A673 (cell line): Measurements from ENCODE around the gene ST6GALNAC6. TPM values are rescaled to one million over a fixed set of nuclear protein-coding genes. Genes with fewer than 3 reads are reported as not detected.

Experiments
- BruUV-seq: library from RNA; stranded (reverse); fragments of 400-500 nt; replicated peaks from 2 replicates; lab custom pipeline; 2021; lab: Mats Ljungman, UMichigan
- CTCF ChIA-PET: fragments of 300-600 bp; sonication (Branson Sonifier 250); formaldehyde crosslinking; loops from one replicate; lab custom pipeline; 2022; ENCODE audit warnings: antibody characterized with exemption; lab: Charles Lee
- POLR2A ChIA-PET: fragments of 300-600 bp; sonication (Branson Sonifier 250); formaldehyde crosslinking; loops from one replicate; lab custom pipeline; 2022; ENCODE audit warnings: antibody characterized with exemption; ENCODE audit not compliant: low non-redundant PET; lab: Charles Lee
- DNase-seq: peaks from one replicate; pipeline ENCODE4 v3.0.0-alpha.2; 2015; ENCODE audit warnings: low spot score
- H3K27ac ChIP-seq: fragments of 200-600 bp; sonication (generic); 2 replicates; pipeline ENCODE4 v1.5.1; 2016; ENCODE audit warnings: mixed run types, low read depth, mild to moderate bottlenecking, mixed read lengths, antibody characterized with exemption, low read length; ENCODE audit not compliant: poor library complexity, severe bottlenecking
- H3K27me3 ChIP-seq: fragments of 200-600 bp; sonication (generic); replicated peaks from 2 replicates; pipeline ENCODE4 v1.6.1; 2017; ENCODE audit warnings: mixed run types, low read depth, mild to moderate bottlenecking, mixed read lengths, antibody characterized with exemption, low read length; ENCODE audit not compliant: insufficient read depth, poor library complexity
- H3K36me3 ChIP-seq: fragments of 200-600 bp; sonication (generic); 2 replicates; pipeline ENCODE4 v1.6.1; 2016; ENCODE audit warnings: mixed run types, mild to moderate bottlenecking, mixed read lengths, antibody characterized with exemption, low read length; ENCODE audit not compliant: insufficient read depth, poor library complexity, severe bottlenecking
- H3K4me1 ChIP-seq: fragments of 200-600 bp; sonication (generic); 2 replicates; pipeline ENCODE4 v1.6.1; 2017; ENCODE audit warnings: mixed run types, mild to moderate bottlenecking, mixed read lengths, antibody characterized with exemption, low read length; ENCODE audit not compliant: insufficient read depth, poor library complexity, severe bottlenecking
- H3K4me3 ChIP-seq: fragments of 200-600 bp; sonication (generic); 2 replicates; pipeline ENCODE4 v1.5.1; 2016; ENCODE audit warnings: low read depth, mixed run types, mild to moderate bottlenecking, mixed read lengths, low read length; ENCODE audit not compliant: poor library complexity, severe bottlenecking
- H3K9me3 ChIP-seq: fragments of 200-600 bp; sonication (generic); 2 replicates; pipeline ENCODE4 v1.6.1; 2016; ENCODE audit warnings: mixed run types, low read depth, mild to moderate bottlenecking, mixed read lengths, antibody characterized with exemption, low read length; ENCODE audit not compliant: poor library complexity, severe bottlenecking
- EZH2 ChIP-seq: fragments of 200-600 bp; sonication (generic); IDR thresholded peaks from 2 replicates; pipeline ENCODE4 v1.6.1; 2017; ENCODE audit warnings: borderline replicate concordance, low read depth, mild to moderate bottlenecking, mixed read lengths, antibody characterized with exemption, low read length; ENCODE audit not compliant: poor library complexity, severe bottlenecking
- intact Hi-C: fragments of 100-400 bp; cut with micrococcal nuclease; formaldehyde crosslinking; loops from one replicate; pipeline ENCODE4 v1.10.0; 2022; ENCODE audit not compliant: unreplicated experiment
- total RNA-seq: library from RNA; stranded (reverse); gene quantifications from 2 replicates; pipeline ENCODE4 v1.2.3, GENCODE V29; 2021
- TF ChIP-seq, protein P1 (sequence below): fragments of 300-800, 200-600 bp; sonication (generic); conservative IDR thresholded peaks from 2 replicates; pipeline ENCODE4 v1.5.1; 2017; ENCODE audit warnings: low read depth, mild to moderate bottlenecking, antibody characterized with exemption, low read length, moderate library complexity, mixed read lengths

ST6GALNAC6 gene
- total RNA-seq, 1 experiment from 2014 or later: 34.7 TPM

DNA sequence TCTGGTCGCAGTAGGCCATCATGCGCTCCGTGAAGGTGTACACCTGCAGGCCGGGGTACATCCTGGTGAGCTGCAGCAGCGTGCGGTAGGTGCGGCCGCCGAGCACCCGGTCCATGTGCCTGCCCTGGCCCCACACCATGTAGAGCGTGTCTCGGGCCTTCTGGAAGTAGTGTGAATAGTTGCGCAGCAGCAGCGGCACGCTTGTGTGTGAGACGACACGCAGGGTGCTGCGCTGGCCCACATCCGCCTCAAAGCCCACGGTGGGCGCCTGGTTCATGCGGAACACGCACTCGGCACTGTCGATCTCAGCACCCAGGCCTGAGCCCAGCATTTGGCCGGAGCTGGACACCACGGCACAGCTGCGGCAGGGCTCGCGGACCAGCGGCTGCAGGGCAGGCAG, 12.9 kb upstream of the ST6GALNAC6 start:
- H3K4me1 ChIP-seq: peaks cover 9% of the 10 kb centered on the region
- no peak for TF ChIP-seq EZH2
- TF ChIP-seq, protein P1, sequence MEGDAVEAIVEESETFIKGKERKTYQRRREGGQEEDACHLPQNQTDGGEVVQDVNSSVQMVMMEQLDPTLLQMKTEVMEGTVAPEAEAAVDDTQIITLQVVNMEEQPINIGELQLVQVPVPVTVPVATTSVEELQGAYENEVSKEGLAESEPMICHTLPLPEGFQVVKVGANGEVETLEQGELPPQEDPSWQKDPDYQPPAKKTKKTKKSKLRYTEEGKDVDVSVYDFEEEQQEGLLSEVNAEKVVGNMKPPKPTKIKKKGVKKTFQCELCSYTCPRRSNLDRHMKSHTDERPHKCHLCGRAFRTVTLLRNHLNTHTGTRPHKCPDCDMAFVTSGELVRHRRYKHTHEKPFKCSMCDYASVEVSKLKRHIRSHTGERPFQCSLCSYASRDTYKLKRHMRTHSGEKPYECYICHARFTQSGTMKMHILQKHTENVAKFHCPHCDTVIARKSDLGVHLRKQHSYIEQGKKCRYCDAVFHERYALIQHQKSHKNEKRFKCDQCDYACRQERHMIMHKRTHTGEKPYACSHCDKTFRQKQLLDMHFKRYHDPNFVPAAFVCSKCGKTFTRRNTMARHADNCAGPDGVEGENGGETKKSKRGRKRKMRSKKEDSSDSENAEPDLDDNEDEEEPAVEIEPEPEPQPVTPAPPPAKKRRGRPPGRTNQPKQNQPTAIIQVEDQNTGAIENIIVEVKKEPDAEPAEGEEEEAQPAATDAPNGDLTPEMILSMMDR: no peak
- BruUV-seq: no TSS peak
- H3K9me3 ChIP-seq: no peaks in the 10 kb centered on the region
- POLR2A ChIA-PET: no interaction called here
- CTCF ChIA-PET: no interaction called here
- H3K4me3 ChIP-seq: no peak overlapping the region
- no peak for DNase-seq
- intact Hi-C loops: no loop called here
- no peaks in the 10 kb centered on the region for H3K36me3 ChIP-seq
- no peak overlapping the region for H3K27ac ChIP-seq
- H3K27me3 ChIP-seq: no peaks in the 10 kb centered on the region

DNA sequence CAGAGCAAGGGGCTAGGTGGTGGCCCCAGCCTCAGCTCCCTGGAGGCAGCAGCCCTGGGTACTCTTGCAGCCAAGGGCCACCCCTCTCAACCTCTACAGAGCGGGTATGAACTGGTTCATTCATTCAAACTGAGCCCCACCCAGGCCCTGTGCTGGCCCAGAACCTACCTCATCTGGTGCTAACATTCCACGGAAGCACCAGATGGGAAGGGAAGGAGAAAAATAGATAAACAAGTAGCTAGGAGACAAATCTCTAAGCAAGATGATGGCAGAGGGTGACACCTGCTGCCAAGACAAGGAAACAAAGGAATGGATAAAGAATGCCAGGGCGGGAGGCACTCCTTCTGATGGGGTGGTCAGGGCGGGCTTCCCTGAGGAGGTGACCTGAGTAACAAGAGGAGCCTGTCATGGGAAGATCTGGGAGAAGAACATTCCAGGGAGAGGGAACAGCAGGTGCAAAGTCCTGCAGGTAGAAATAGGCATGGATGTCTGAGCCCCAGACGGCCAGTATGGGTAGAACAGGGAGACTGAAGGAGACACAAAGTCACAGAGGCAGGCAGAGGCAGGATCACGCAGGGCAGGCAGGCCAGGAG, 11.3 kb upstream of the ST6GALNAC6 start:
- Histone ChIP-seq H3K4me1 (no peaks in the 10 kb centered on the region), H3K4me3 (no peak overlapping the region), H3K27me3 (no peaks in the 10 kb centered on the region), H3K9me3 (no peaks in the 10 kb centered on the region), H3K36me3 (no peaks in the 10 kb centered on the region), H3K27ac (no peak overlapping the region)
- intact Hi-C loops: no loop called here
- peak; percentile 45 for DNase-seq
- no TSS peak for BruUV-seq
- TF ChIP-seq EZH2: no peak
- TF ChIP-seq, protein P1: peak; percentile 41; the same call in 1 of the 2 replicates
- ChIA-PET CTCF (interaction anchor here (0.7 to 1.0 kb wide), 2 partner anchors 40 to 173 kb away, joined by 3 to 4 read pairs; no protein-coding TSS in a partner anchor), POLR2A (no interaction called here)

DNA sequence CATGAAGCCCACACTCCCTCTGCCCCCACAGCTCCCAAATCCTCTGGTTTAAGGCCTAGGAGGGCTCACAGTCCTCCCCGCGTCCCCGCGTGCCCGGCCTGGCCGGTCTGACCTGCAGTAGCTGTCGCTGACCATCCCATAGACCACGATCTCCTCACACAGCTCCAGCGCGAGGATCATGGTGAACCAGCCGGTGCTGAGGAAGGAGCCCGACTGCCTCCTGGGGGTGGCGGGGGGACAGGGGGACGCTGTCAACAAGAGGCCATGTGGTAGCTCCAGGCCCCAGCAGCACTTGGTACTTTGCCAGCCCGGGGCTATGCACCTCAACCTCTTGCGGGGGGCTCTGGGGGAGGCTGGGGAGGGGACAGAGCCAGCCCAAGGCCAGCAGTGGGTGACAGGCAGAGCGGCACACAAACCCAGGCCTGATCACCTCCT, 10.5 kb upstream of the ST6GALNAC6 start:
- Histone ChIP-seq H3K4me1 (no peaks in the 10 kb centered on the region), H3K9me3 (no peaks in the 10 kb centered on the region), H3K27me3 (no peaks in the 10 kb centered on the region), H3K36me3 (no peaks in the 10 kb centered on the region), H3K27ac (no peak overlapping the region), H3K4me3 (no peak overlapping the region)
- BruUV-seq: no TSS peak
- DNase-seq: no peak
- intact Hi-C loops: no loop called here
- POLR2A ChIA-PET: no interaction called here
- TF ChIP-seq, protein P1: no peak
- no peak for TF ChIP-seq EZH2
- CTCF ChIA-PET: no interaction called here
